ENCODE data around the gene CCDC110. TPM values are rescaled to one million over a fixed set of nuclear protein-coding genes. Genes with fewer than 3 reads are reported as not detected.

CCDC110 gene
- total and polyA plus RNA-seq, 12 donors = 0.50 to 2.7 (median 1.5) TPM; not detected in 1

GRCh38 chr4:185481401-185481800 lies 9.9 kb upstream of the CCDC110 start:
- H3K27me3 ChIP-seq = no peaks in the 10 kb centered on the region
- H3K27ac ChIP-seq = no peak overlapping the region
- H3K9me3 ChIP-seq (replicated peaks in 1 of 3) = no peaks in the 10 kb centered on the region
- intact Hi-C loops (cut with DNase I) = no loop called here
- no peaks in the 10 kb centered on the region for H3K36me3 ChIP-seq (replicated peaks in 1 of 2)
- TF ChIP-seq POLR2A (IDR thresholded peaks at IDR 0.05) (no peak), CTCF (IDR thresholded peaks at IDR 0.05) (no peak)
- 88 to 92% (median 90%) methylated on average over 2 of the region's 2 CpGs for WGBS, 4 donors
- no peak for DNase-seq
- no peak overlapping the region for H3K4me3 ChIP-seq
- H3K4me1 ChIP-seq (replicated peaks in 1 of 2) = no peaks in the 10 kb centered on the region

GRCh38 chr4:185480016-185480732 lies 8.6 kb upstream of the CCDC110 start:
- Histone ChIP-seq H3K9me3 (replicated peaks in 1 of 3) (no peaks in the 10 kb centered on the region), H3K4me3 (no peak overlapping the region), H3K27me3 (no peaks in the 10 kb centered on the region), H3K36me3 (replicated peaks in 1 of 2) (no peaks in the 10 kb centered on the region), H3K4me1 (replicated peaks in 1 of 2) (no peaks in the 10 kb centered on the region), H3K27ac (no peak overlapping the region)
- TF ChIP-seq POLR2A (IDR thresholded peaks at IDR 0.05) = no peak
- no peak for DNase-seq
- intact Hi-C loops (cut with DNase I) = no loop called here
- WGBS, 4 donors = 72 to 80% (median 77%) methylated on average over 14 to 15 of the region's 15 CpGs

GRCh38 chr4:185479507-185479971 lies 8.0 kb upstream of the CCDC110 start:
- Histone ChIP-seq H3K27me3 (no peaks in the 10 kb centered on the region), H3K4me3 (no peak overlapping the region), H3K9me3 (replicated peaks in 1 of 3) (no peaks in the 10 kb centered on the region), H3K36me3 (replicated peaks in 1 of 2) (no peaks in the 10 kb centered on the region), H3K4me1 (replicated peaks in 1 of 2) (no peaks in the 10 kb centered on the region), H3K27ac (no peak overlapping the region)
- DNase-seq = no peak
- 80 to 85% (median 83%) methylated on average over 1 of the region's 1 CpG for WGBS, 4 donors
- TF ChIP-seq POLR2A (IDR thresholded peaks at IDR 0.05) (no peak), CTCF (IDR thresholded peaks at IDR 0.05) (no peak)
- intact Hi-C loops (cut with DNase I) = loop anchor here in 1 of 2 donors (10.0 kb wide), 1 partner anchor 95 kb away; no protein-coding TSS in a partner anchor

- 87 to 98% (median 97%) methylated on average over 8 of the region's 8 CpGs for WGBS, 4 donors
- Histone ChIP-seq H3K36me3 (replicated peaks in 1 of 2) (no peaks in the 10 kb centered on the region), H3K9me3 (replicated peaks in 1 of 3) (no peaks in the 10 kb centered on the region), H3K4me1 (replicated peaks in 1 of 2) (peaks cover 0 to 4% of the 10 kb centered on the region in 2 donors), H3K27me3 (no peaks in the 10 kb centered on the region), H3K27ac (no peak overlapping the region), H3K4me3 (no peak overlapping the region)
- no peak for TF ChIP-seq POLR2A (IDR thresholded peaks at IDR 0.05)
- TF ChIP-seq CTCF (IDR thresholded peaks at IDR 0.05) = no peak
- intact Hi-C loops (cut with DNase I) = loop anchor here (5.0 to 10.0 kb wide), 2 partner anchors 102 to 124 kb away; no protein-coding TSS in a partner anchor
- no peak for DNase-seq
Observed at GRCh38 chr4:185473247-185473646, 1.7 kb upstream of the CCDC110 start.

Measured in adrenal gland (tissue), 12 donors.